Calu3 (cell line): ENCODE results near the gene GPR15LG. TPM values are rescaled to one million over a fixed set of nuclear protein-coding genes. Genes with fewer than 3 reads are reported as not detected.
"Not testable (repeated sequence)": the region's sequence is repeated elsewhere in the genome, so short reads cannot be mapped to it uniquely, and the experiment has no call there.

Experiments
- BruUV-seq: library from RNA; stranded (reverse); fragments of 400-500 nt; replicated peaks from 2 replicates; lab custom pipeline; 2021; lab: Mats Ljungman, UMichigan
- CTCF ChIA-PET: fragments of 300-600 bp; sonication (Branson Sonifier 250); formaldehyde crosslinking; loops from one replicate; lab custom pipeline; 2022; ENCODE audit warnings: antibody characterized with exemption; lab: Charles Lee
- DNase-seq: peaks from one replicate; pipeline ENCODE4 v3.0.0; 2022
- H3K27ac Mint-ChIP-seq: one replicate; pipeline ENCODE4 v1.8.0; 2022; ENCODE audit warnings: mixed read lengths; ENCODE audit not compliant: unreplicated experiment
- H3K27me3 Mint-ChIP-seq: one replicate; pipeline ENCODE4 v1.8.0; 2022; ENCODE audit warnings: mixed read lengths; ENCODE audit not compliant: unreplicated experiment
- H3K36me3 Mint-ChIP-seq: one replicate; pipeline ENCODE4 v1.8.0; 2022; ENCODE audit warnings: mild to moderate bottlenecking, moderate library complexity, mixed read lengths; ENCODE audit not compliant: insufficient read depth, unreplicated experiment
- H3K4me1 Mint-ChIP-seq: one replicate; pipeline ENCODE4 v1.8.0; 2022; ENCODE audit warnings: mild to moderate bottlenecking, low read depth, mixed read lengths; ENCODE audit not compliant: unreplicated experiment
- H3K4me3 Mint-ChIP-seq: one replicate; pipeline ENCODE4 v1.8.0; 2022; ENCODE audit warnings: mild to moderate bottlenecking, low read depth, moderate library complexity, mixed read lengths; ENCODE audit not compliant: unreplicated experiment
- H3K9me3 Mint-ChIP-seq: one replicate; pipeline ENCODE4 v1.8.0; 2022; ENCODE audit warnings: low read depth, mixed read lengths; ENCODE audit not compliant: unreplicated experiment
- CTCF ChIP-seq: fragments of 200-600 bp; IDR thresholded peaks from one replicate; pipeline ENCODE4 v1.8.0; 2022; ENCODE audit warnings: antibody characterized with exemption; ENCODE audit not compliant: unreplicated experiment
- intact Hi-C: fragments of 100-400 bp; cut with micrococcal nuclease; formaldehyde crosslinking; loops from one replicate; pipeline ENCODE4 v1.10.0; 2022; ENCODE audit not compliant: unreplicated experiment
- total RNA-seq: library from RNA; stranded (reverse); gene quantifications from 2 replicates; pipeline ENCODE4 v1.2.3, GENCODE V29; 2022

The GPR15LG gene
- total RNA-seq, 1 experiment from 2014 or later, result not detected

- no peak for TF ChIP-seq CTCF
- Mint-ChIP-seq H3K4me3 (no peak overlapping the region), H3K27me3 (no peaks in the 10 kb centered on the region), H3K4me1 (no peaks in the 10 kb centered on the region), H3K9me3 (no peaks in the 10 kb centered on the region), H3K27ac (no peak overlapping the region), H3K36me3 (no peaks in the 10 kb centered on the region)
- CTCF ChIA-PET, result no interaction called here
- no peak for DNase-seq
- no TSS peak for BruUV-seq
- intact Hi-C loops, result no loop called here
Observed at GRCh38 chr10:84177541-84178141, 4.0 kb downstream of the GPR15LG start.

GRCh38 chr10:84178160-84178609 lies 4.6 kb downstream of the GPR15LG start:
- no peak for DNase-seq
- no peaks in the 10 kb centered on the region for H3K4me1 Mint-ChIP-seq
- no peaks in the 10 kb centered on the region for H3K36me3 Mint-ChIP-seq
- H3K27me3 Mint-ChIP-seq, result no peaks in the 10 kb centered on the region
- no TSS peak for BruUV-seq
- CTCF ChIA-PET, result no interaction called here
- H3K4me3 Mint-ChIP-seq, result no peak overlapping the region
- TF ChIP-seq CTCF, result no peak
- no peak overlapping the region for H3K27ac Mint-ChIP-seq
- intact Hi-C loops, result no loop called here
- H3K9me3 Mint-ChIP-seq, result no peaks in the 10 kb centered on the region

- no peaks in the 10 kb centered on the region for H3K9me3 Mint-ChIP-seq
- BruUV-seq, result no TSS peak
- TF ChIP-seq CTCF, result no peak
Observed at GRCh38 chr10:84179059-84179710, 5.6 kb downstream of the GPR15LG start.

GRCh38 chr10:84180386-84180785 lies 6.8 kb downstream of the GPR15LG start:
- intact Hi-C loops, BruUV-seq, H3K9me3 Mint-ChIP-seq, H3K27ac Mint-ChIP-seq, H3K4me3 Mint-ChIP-seq, DNase-seq, H3K36me3 Mint-ChIP-seq, CTCF ChIA-PET, H3K4me1 Mint-ChIP-seq, H3K27me3 Mint-ChIP-seq: not testable (repeated sequence)

More at GRCh38 chr10:84179059-84179710, 5.6 kb downstream of the GPR15LG start:
- CTCF ChIA-PET, result no interaction called here
- intact Hi-C loops, result no loop called here
- H3K36me3 Mint-ChIP-seq, result no peaks in the 10 kb centered on the region
- no peaks in the 10 kb centered on the region for H3K4me1 Mint-ChIP-seq
- no peak for DNase-seq
- no peak overlapping the region for H3K27ac Mint-ChIP-seq
- no peak overlapping the region for H3K4me3 Mint-ChIP-seq
- H3K27me3 Mint-ChIP-seq, result no peaks in the 10 kb centered on the region

GRCh38 chr10:84181631-84182030 lies 8.0 kb downstream of the GPR15LG start:
- Mint-ChIP-seq H3K4me3 (no peak overlapping the region), H3K4me1 (no peaks in the 10 kb centered on the region), H3K9me3 (no peaks in the 10 kb centered on the region), H3K27me3 (no peaks in the 10 kb centered on the region), H3K36me3 (no peaks in the 10 kb centered on the region), H3K27ac (no peak overlapping the region)
- DNase-seq, result no peak
- intact Hi-C loops, result no loop called here
- CTCF ChIA-PET, result no interaction called here
- no peak for TF ChIP-seq CTCF
- BruUV-seq, result no TSS peak
